Stimulated activated CD8-positive, alpha-beta memory T cell treated with anti-CD3 and anti-CD28 coated beads, Interleukin-15, amount 100 ng/mL, for 1 hour (primary cell): Measurements from ENCODE around the gene PEA15.

ENCODE experiments used
- DNase-seq: peaks from one replicate; pipeline ENCODE4 v3.0.0-alpha.2; 2020; ENCODE audit warnings: low read depth

The PEA15 gene

DNA sequence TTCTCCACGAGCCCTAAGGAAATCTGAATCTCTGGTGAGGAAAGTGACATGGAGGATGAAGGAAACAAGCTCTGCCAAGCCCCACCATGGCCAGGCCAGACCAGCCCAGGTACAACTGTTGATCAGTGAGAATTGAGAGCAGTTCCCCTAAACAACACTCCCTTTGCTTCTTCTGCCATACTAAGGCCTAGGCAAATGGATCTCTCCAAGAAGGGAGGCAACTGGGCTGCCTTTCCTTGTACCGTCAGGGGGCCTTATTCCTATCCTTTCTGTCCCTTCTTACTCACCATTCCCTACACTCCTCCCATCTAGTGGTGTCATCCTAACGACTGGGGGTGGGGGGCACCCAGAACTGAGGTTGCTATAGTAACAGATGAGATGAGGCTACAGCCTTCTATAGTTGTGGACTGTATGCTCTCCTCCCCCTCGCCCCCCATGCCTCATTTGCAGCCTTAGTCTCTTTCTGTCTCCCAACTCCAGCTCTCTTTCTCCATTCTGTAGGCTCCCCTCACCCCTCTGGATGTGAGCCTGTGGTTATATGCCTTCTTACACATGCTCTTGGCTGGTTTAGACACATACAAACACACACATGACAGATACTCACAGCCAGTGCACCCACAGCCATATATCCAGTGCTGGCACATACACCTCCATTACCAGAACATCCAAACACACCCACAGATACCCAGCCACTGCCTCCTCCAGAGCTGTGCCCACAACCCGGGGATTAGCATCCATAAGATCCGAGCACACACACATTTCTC, 3.6 kb downstream of the PEA15 start:
- no peak for DNase-seq

DNA sequence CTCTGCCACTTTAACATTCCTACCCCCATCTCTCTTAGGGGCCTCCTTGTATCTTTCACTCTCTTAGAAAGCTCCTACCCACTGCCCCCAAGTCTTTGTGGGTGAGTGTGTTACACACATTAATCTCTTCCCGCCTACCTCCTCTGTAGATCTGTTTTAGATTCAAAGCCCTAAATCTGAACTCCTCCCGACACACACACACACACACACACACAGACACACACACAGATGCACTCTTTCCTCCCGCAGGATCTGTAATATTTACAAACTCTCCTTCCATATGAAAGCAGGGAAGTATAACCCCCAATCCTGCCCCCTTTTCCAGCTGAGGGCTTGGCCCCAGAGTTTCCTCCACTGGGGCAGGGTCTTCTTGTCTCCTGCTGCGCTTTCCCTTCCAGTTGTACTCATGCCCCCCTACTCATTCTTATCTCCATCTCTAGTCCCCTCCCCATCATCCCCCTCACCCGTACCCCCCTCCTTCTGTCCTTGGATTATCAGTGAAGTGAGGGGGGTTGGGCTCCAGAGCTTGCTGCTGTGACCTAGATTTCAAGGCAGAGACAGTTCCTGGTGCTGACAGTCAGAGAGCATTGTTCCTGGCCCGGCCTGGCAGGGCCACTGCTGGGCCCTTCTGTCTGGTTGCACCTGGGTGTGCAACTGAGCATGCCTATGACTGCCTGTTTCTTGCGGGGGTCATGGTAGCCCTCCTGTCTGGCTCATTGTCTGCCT, 4.3 kb downstream of the PEA15 start:
- DNase-seq, result no peak

DNA sequence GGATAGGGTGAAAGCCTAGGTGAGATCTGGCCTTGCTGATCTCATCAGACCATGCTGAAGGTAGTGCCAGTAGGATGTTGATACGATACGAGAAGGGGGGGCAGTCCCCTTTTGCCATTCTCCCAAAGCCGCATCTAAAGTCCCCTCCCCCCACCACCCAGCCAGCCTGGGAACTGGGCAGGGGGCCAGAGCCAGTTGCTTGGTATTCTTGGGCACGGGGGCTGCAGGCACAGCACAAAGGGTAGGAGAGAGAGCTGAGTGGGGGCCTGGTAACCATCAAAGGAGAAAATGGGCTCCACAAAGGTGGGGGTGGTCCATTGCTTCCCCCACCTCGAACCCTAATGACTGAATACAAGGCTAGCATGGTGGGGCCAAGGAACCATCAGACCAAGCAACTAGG, 5.4 kb downstream of the PEA15 start:
- DNase-seq, result no peak

DNA sequence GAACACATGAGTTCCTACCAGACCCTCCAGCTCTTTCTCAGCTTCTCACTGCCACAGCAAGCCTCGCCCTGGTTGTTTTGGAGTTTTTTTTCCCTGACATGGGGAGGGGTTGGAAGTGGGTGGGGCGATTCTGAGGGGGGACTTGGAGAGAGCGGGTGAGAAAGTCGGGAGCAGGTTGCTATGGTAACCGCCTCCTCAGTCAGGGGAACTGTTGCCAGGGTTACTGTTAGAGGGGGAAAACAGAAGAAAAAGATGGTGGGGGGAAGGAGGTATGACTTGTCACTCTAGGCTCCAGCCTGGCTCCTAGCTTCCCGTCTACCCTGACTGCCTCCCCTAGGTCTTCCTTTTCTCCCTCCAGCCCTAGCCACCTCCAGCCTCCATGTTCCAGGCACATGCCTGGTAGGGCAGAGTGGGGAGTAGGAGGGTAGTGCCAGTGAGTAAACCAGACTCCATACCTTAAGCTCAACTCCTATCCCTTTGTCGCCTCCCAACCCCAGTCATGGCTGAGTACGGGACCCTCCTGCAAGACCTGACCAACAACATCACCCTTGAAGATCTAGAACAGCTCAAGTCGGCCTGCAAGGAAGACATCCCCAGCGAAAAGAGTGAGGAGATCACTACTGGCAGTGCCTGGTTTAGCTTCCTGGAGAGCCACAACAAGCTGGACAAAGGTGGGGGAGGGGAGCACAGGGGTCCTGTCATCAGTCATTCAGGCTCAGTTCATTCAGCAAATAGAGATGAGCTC, 6.0 kb downstream of the PEA15 start:
- no peak for DNase-seq

DNA sequence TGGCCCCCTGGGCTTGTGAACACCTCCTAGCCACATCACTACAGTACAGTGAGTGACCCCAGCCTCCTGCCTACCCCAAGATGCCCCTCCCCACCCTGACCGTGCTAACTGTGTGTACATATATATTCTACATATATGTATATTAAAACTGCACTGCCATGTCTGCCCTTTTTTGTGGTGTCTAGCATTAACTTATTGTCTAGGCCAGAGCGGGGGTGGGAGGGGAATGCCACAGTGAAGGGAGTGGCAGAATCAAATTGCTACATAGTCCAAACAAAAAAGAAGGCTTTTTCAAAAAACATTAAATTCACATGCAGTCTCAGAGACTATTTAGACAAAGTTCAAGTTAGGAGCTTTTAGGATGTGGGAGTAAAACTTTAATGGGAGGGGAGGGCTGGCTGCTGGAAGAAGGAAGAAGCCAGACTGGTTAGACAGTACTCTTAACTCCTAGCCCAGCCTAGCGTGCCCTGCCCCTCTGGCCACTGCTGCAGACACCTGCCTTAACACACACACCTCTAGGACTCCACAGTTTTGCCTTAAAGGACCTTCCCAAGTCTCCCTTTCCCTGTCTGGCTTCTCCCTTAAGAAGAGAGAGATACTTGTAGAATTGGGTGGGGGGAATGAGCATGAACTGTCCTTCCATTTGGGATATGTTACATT, 9.4 kb downstream of the PEA15 start:
- no peak for DNase-seq

DNA sequence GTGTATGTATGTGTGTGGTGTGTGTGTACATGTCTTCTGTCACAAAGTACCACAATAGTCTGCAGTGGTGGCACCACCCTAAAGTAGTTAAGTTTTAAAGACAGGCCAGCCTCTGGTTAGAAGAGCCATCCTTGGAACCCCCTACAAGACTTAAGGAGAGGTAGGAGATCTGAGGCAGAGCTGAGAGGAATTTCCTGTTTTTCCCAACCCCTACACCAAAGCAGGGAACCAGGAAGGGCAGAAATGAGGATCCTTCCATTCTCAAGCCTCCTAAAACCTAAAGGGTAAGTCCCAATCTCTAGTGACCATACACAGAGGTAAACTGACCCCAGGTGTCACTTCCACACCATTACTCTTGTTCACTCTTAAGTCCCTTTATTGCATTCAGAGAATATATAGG, 11.1 kb downstream of the PEA15 start:
- DNase-seq, result no peak

DNA sequence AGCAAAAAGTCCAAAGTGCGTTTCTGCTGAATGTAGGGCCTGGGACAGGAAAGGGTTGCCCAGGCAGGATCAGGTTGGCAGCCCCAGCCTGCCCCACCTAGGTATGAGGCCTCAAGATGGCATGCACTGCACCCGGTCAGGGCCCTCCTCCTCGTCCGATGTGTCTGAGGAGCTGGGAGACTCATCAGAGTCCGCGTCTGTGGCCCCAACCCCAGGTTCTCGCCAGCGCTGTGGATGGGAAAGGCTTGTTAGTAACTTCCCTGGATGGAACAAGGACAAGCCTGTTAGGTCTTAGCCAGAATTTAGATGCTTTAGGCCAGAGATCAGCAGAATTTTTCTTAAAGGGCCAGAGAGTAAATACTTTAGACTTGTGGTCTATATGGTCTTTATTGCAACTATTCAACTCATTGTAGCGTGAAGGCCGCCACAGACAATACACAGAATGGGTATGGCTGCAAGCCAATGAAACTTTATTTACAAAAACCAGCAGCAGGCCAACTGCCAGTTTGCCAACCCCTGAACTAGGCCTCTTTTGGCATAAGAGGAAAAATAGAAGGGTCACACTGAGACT, 12.4 kb downstream of the PEA15 start:
- no peak for DNase-seq

DNA sequence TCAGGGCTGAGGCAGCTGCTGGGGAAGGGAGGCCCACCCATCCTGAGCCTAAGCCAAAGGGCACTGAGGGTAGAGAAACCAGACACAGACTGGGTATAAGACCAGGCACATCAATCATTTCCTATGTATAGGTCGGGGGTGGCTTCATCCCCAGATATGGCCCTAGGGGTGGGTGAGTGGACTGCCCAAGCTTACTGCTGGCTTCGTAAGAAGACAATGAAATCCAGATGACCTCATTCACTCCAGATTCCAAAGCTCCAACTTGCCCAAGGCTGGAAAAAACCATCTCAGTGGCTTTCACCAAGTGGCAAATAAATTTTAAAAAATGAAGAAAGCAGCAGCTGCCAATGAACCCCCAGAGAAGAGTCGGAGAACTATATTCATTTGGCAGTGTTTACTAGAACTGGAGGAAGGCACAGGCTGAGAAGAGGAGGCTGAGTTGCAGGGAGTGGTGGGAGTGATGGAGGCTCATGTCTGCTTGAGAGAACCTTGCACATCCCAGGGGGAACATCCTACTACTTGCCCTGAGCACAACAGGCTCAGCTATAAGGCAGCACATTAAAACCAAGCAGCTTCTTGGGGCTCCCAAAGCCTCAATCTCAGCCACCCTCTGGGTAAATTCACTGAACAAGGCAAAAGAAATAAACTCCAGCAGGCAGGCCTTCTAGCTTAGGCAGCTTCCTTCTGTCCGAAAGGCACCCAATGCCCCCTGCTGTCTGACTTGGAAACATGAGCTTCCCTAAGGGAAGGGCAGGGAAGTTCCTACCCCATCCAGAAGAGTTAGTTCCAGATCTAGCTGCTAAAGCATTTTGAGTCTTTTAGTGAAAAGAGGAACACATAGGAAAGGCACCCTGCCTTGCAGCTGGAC, 14.1 kb downstream of the PEA15 start:
- DNase-seq, result no peak

DNA sequence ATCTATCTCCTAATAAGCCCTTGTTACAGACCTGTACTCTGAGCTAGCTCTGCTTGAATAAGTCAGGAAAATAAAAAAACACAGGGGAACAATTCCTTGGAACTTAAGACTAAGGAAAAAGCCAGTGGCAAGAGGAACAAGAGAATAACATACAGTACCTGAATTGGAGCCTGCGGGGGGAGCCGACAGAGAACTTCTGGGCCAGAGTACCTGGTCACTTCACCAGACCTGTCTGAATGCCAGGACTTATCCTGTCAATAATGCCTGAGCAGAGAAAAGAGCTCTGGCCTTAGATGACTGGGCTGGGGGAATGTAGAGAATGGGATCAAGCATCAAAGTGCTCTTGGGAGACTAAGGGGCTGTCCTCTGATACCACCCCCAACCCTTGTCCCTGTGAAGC, 15.1 kb downstream of the PEA15 start:
- DNase-seq, result no peak

DNA sequence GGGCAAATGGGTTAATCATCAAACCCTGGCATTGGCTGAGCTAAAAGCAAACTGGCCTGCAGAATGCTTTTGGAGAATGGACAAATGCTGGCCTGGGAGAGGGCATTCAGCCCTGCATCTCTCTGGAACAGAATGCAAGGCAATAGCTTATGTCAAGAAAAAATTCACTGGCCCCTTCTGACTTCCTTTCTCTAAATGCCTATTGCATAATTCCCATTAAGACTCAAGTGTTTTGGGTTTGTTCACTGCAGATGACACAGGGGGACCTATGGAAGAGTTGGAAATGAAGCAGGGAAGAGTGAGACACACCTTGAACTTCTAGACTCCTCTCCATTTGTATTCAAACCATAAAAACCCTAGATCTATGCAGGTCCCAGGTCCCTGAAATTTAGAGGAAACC, 15.9 kb downstream of the PEA15 start:
- DNase-seq, result no peak

DNA sequence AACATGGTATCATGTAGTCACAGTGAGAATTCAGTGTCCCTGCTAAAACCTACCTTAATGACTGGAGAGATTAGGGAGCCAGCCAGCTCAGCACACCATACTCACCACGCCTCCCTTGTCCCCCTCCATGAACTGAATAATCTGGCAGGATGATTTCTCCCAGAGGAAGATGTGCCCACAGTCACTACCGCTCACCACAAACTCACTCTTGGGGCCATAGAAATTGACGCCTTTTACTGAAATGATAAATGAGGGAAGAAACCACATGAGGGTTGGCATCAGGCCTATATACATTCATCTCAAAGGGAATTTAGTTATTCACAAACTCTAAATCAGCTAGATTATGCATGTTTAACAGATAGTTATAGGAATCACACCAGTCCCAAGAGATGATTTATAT, 17.4 kb downstream of the PEA15 start:
- DNase-seq, result no peak

DNA sequence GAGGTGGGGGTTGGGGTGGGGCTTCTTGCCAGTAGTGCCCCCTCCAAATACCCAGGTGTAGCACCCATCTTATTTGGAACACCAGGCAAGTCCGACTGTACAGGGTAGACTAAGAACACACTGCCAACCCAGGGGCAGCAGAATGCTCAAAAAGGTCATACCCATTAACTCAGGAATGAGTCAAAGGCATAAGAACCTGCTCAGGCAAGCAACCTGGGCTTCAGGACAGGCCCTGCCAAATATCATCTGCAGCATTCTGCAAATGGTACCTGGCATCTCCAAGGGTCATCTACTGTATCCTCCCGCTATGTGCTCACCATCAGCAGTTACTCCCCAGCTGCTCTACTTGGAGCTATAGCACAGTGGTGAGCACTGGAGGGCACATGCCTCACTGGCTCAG, 19.4 kb downstream of the PEA15 start:
- DNase-seq, result no peak

DNA sequence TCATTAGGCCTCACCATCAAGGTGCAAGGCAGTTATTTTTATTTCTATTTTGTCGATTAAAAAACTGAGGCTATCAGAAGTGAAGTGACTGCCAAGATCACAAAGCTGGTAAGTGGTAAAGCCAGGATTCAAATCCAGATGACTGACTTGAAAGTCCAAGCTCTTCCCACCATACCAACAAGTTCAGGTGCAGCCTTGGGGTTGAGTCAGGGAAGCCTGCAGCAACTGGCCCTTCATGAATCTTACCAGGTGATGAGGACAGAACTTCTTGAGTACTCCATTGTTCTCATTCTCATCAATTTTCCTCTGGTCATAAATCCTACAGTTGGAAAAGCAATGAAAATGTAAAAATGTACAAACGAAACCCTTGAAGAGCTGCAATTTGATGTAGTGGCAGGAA, 20.2 kb downstream of the PEA15 start:
- no peak for DNase-seq

DNA sequence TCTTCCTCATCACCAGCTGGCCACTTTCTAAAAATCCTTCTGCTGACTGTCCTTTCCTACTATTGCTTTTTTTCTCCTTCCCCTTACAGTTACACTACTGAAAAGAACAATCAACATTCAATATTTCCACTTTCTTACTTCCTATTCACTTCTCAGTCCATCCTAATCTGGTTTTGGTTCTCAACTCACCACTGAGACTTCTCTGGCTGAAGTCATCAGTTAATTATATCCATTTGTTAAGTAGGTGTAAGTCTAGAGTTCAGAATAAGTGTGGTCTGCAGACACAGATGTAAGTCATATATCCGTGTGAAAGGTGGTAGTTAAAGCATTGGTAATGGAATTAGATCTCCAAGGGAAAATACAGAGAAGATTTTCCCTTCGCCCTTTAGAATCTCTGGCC, 21.4 kb downstream of the PEA15 start:
- DNase-seq, result no peak

DNA sequence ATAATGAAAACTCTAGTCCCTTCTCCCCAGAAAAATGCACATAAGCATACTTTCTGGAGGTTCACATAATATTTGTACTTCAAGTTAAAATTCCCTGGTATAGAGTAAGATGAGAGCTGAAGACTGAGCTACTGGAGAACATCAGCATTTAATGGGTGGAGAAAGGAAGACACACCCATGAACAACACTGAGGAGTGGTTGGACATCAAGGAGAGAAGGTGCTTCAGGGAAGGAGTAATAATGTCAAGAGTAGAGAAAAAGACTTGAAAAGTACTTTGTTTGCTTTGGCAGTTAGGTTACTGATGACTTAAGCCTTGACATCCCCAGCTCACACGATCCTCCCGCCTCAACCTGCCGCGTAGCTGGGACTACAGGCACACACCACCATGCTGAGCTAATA, 21.9 kb downstream of the PEA15 start:
- no peak for DNase-seq

DNA sequence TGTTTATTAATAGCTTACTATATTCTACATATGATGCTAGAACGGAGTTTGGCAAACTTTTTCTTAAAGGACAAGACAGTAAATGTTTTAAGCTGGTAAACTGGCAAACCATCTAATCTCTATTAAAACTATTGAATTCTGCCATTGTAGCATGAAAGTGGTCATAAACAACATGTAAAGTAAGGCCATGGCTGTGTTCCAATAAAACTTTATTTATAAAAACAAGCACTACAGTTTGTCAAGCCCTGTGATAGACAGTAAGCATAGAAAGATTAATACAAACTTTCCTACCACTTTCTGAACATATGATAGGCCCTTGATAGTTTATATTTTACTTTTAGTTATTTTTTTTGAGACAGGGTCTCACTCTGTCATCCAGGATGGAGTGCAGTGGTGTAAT, 22.4 kb downstream of the PEA15 start:
- no peak for DNase-seq

DNA sequence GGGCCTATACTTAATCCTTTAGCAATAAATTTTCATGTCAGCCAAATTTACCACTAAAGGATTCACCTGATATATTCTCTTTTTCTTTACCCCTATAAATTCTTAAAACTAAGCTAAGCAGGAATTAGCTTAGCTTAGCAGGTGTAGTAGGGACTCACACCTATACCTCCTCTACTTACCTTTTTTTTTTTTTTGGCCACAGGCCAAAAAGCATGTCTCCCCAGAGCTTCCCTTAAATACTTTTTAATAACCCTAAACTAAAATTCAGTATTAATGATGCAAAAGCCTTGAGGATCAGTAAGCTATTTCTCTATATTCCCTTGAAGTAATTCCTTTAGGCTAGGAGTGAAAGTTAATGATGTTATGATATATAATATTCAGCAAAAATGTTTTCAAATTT, 23.2 kb downstream of the PEA15 start:
- DNase-seq, result no peak

DNA sequence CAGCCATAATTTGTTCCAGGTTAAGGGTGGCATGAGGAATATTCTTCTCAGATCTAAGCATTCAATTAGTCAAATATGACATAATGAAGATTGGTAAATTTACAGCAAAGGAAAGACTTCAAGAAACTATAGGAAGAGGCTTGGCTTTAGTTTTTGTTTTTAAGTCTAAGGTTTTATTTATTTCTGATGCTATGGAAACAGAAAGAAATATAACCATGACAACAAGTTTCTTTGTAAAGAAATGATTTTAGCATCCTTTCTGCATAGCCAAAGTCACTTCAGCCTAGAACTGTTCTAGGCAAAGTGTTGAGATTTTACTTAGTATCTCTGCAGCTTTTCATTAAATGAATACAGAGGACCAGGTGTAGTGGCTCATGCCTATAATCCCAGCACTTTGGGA, 27.7 kb downstream of the PEA15 start:
- no peak for DNase-seq

DNA sequence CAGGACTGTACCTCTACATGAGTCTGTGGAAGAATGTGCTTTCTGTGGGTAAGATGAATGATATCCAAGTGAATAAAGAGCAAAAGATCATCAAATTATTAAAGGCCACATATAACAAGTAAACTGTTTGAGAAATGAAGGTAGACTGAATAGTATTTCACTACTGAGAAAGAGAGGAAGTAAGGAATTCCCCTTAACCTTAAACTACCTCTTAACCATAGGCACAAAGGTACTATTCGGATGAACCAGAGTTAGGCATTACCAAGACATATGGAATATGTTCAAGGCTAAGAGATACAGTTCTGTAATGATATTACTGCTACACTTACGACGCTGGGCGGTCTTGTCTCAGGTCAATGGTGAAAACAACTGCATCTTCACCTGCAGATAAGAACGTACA, 31.6 kb downstream of the PEA15 start:
- no peak for DNase-seq

DNA sequence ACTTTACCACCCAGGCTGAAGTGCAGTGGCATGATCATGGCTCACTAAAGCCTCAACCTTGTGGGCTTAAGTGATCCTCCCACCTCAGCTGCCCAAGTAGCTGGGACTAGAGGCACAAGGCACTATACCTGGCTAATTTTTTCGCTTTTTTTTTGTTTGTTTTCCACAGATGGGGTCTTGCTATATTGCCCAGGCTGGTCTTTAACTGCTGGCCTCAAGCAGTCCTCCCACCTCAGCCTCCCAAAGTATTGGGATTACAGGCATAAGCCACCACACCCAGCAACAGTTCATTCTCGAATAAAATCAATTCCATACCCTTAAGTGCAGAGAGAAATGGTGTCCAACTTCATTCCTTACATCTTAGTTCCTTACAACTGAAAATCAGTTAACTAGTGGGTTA, 32.4 kb downstream of the PEA15 start:
- DNase-seq, result no peak

DNA sequence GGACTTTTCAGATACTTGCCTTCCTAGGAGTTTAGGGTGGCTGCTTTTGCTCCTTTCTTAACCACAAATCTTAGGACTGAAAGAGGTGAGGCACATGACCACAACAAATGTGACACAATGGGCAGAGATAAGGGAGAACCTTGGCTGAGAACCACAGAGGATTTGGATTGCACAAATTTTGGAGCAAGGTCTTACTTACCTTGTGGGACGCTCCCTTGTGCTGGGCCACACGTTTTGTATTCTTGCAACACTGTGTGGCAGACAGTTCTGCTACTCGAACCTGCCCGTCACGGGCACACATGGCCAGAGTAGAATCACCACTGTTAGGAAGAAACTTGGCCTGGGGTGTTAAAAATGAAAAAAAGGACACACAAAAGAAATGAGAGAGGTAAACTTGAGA, 33.2 kb downstream of the PEA15 start:
- no peak for DNase-seq
